ENCODE data around the gene SLC38A5.

DNA sequence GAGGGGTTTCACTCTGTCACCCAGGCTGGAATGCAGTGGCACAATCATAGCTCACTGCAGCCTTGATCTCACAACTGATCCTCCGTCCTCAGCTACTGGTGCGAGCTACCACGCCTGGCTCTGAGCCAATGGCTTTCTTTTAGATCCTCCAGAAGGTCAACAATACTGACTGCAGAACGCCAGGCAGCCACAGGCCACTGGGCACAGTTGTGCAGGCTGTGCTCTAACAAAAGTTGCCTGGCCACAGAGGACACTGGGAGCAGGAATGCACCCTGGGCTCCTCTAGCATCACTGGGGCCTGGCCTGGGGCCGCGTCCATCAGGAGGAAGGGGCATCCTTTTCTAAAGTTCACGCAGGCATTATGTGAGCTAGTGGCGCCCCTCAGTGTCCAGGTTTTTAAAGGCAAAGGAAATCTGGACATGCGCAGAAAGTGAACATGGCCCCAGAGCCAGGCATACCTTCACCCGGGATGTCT, 23.9 kb upstream of the SLC38A5 start:
- TF ChIP-seq CTCF (optimal IDR thresholded peaks at IDR 0.05 in 1 of 3, IDR thresholded peaks at IDR 0.05 in 1 of 3, conservative IDR thresholded peaks at IDR 0.05 in 1 of 3; ENCODE audit: extremely low read depth in 1 of 3, insufficient read depth in 2 of 3, low read length in 3 of 3) = no peak
- TF ChIP-seq EZH2 (IDR thresholded peaks at IDR 0.05; ENCODE audit: low read length) = no peak

Data from keratinocyte (primary cell).